HG03103 (cell line): Measurements from ENCODE around the gene FAM81A.

ENCODE experiments used
- ATAC-seq: cut with Tn5 transposase; IDR thresholded peaks from one replicate; pipeline ENCODE4 v1.9.1; 2021; ENCODE audit warnings: low read depth; ENCODE audit not compliant: unreplicated experiment

FAM81A gene

GRCh38 chr15:59565299-59565698 is 127.3 kb downstream of the FAM81A start:
- no peak for ATAC-seq

- no peak for ATAC-seq
Measured at GRCh38 chr15:59567324-59567723, 129.3 kb downstream of the FAM81A start.

- ATAC-seq = no peak
Measured at GRCh38 chr15:59569477-59569876, 131.5 kb downstream of the FAM81A start.

GRCh38 chr15:59570315-59570714 is 132.3 kb downstream of the FAM81A start:
- no peak for ATAC-seq

- ATAC-seq = no peak
Measured at GRCh38 chr15:59571606-59572005, 133.6 kb downstream of the FAM81A start.
